ENCODE results near the gene PARD3.

GRCh38 chr10:34114914-34115313 lies 700.2 kb downstream of the PARD3 start:
- TF ChIP-seq CTCF (IDR thresholded peaks at IDR 0.05) = no peak
- no peak for TF ChIP-seq POLR2A (IDR thresholded peaks at IDR 0.05)

Measured in Peyer's patch (tissue), 4 donors.